ENCODE results near the gene INSR.

Gene INSR

GRCh38 chr19:7139095-7139494, 155.1 kb downstream of the INSR start:
- Histone ChIP-seq H3K9me3 (no peaks in the 10 kb centered on the region), H3K27me3 (no peaks in the 10 kb centered on the region), H3K36me3 (peaks cover 7% of the 10 kb centered on the region), H3K4me3 (ENCODE audit: low read depth, low read length) (no peak overlapping the region), H3K4me1 (no peaks in the 10 kb centered on the region)
- no peak for TF ChIP-seq CTCF (IDR thresholded peaks at IDR 0.05; ENCODE audit: low read depth, low read length)
- no peak for DNase-seq

- H3K27me3 ChIP-seq = no peaks in the 10 kb centered on the region
- H3K4me1 ChIP-seq = no peaks in the 10 kb centered on the region
- no peak for TF ChIP-seq CTCF (IDR thresholded peaks at IDR 0.05; ENCODE audit: low read depth, low read length)
- H3K36me3 ChIP-seq = peaks cover 7% of the 10 kb centered on the region
- no peak overlapping the region for H3K4me3 ChIP-seq (ENCODE audit: low read depth, low read length)
- no peak for DNase-seq
- no peaks in the 10 kb centered on the region for H3K9me3 ChIP-seq
Observed at GRCh38 chr19:7138402-7138801, 155.8 kb downstream of the INSR start.

- DNase-seq = no peak
Observed at GRCh38 chr19:7137120-7137519, 157.1 kb downstream of the INSR start.

GRCh38 chr19:7132054-7132453, 162.2 kb downstream of the INSR start:
- H3K4me1 ChIP-seq = no peaks in the 10 kb centered on the region
- H3K9me3 ChIP-seq = no peaks in the 10 kb centered on the region
- no peak for DNase-seq
- H3K36me3 ChIP-seq = peaks cover 4% of the 10 kb centered on the region; the same call in 1 of the 2 replicates
- H3K4me3 ChIP-seq (ENCODE audit: low read depth, low read length) = no peak overlapping the region
- TF ChIP-seq CTCF (IDR thresholded peaks at IDR 0.05; ENCODE audit: low read depth, low read length) = no peak
- no peaks in the 10 kb centered on the region for H3K27me3 ChIP-seq

More at GRCh38 chr19:7137120-7137519, 157.1 kb downstream of the INSR start:
- no peaks in the 10 kb centered on the region for H3K9me3 ChIP-seq
- no peaks in the 10 kb centered on the region for H3K4me1 ChIP-seq
- H3K27me3 ChIP-seq = no peaks in the 10 kb centered on the region
- no peak overlapping the region for H3K4me3 ChIP-seq (ENCODE audit: low read depth, low read length)
- peaks cover 7% of the 10 kb centered on the region for H3K36me3 ChIP-seq
- no peak for TF ChIP-seq CTCF (IDR thresholded peaks at IDR 0.05; ENCODE audit: low read depth, low read length)

GRCh38 chr19:7130043-7130442, 164.2 kb downstream of the INSR start:
- no peak for TF ChIP-seq CTCF (IDR thresholded peaks at IDR 0.05; ENCODE audit: low read depth, low read length)
- H3K27me3 ChIP-seq = no peaks in the 10 kb centered on the region
- no peak for DNase-seq
- H3K4me3 ChIP-seq (ENCODE audit: low read depth, low read length) = no peak overlapping the region
- H3K4me1 ChIP-seq = no peaks in the 10 kb centered on the region
- peaks cover 11% of the 10 kb centered on the region for H3K36me3 ChIP-seq
- no peaks in the 10 kb centered on the region; the same call in 1 of the 2 replicates for H3K9me3 ChIP-seq

- Histone ChIP-seq H3K27me3 (no peaks in the 10 kb centered on the region), H3K4me1 (no peaks in the 10 kb centered on the region), H3K4me3 (ENCODE audit: low read depth, low read length) (no peak overlapping the region), H3K36me3 (peaks cover 15% of the 10 kb centered on the region), H3K9me3 (no peaks in the 10 kb centered on the region; the same call in 1 of the 2 replicates)
- DNase-seq = no peak
- TF ChIP-seq CTCF (IDR thresholded peaks at IDR 0.05; ENCODE audit: low read depth, low read length) = no peak
Observed at GRCh38 chr19:7126132-7126531, 168.1 kb downstream of the INSR start.

All from BE2C (cell line).